Fibroblast of upper back skin (primary cell): ENCODE data around the gene ABITRAM.
A peak's percentile ranks its signal among the peaks of the same experiment; 100 is the strongest.
"Not testable (repeated sequence)": the region's sequence is repeated elsewhere in the genome, so short reads cannot be mapped to it uniquely, and the experiment has no call there.

Experiments used
- DNase-seq: peaks from one replicate; pipeline ENCODE4 v3.0.0-alpha.2; 2013

Gene ABITRAM

GRCh38 chr9:108933231-108933717 is 926 bp upstream of the ABITRAM start:
- peak; percentile 9 for DNase-seq

DNA sequence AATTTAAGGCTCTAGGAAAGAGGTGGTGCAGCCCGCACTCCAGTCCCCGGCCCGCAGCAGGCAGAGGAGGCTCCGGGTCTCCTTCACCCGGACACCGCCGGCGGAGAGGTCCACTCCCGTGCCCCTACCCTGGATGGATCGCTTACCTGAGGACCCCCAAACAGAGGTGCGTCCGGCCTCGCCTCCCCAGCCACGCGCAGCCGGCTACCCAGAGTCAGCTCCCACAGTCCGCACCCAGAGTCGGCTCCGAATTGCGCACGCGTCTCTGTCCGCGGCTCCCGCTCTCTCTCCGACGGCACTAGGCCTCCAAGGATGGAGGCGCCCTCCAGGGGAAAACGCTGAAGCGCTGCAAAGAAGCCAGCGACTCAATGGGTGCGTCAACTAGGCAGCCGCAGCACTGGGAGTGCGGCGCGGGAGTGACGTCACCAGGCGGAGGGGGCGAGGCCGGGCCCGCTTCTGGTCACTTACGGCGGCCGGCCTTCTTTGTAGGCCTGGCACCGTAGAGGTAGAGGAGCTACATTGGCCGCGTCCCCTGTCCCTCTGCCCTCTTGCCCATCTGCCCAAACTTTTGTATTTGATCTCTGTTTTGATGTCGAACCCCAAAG is 380 bp upstream of the ABITRAM start, which contains the start of gene ELP1:
Gene ELP1, minus strand, starts transcription at position 407 of the 605 bp plus-strand sequence. CDS start 2,978 bp downstream, outside the sequence.
- peak; percentile 94 for DNase-seq

GRCh38 chr9:108937561-108938305 is 3.5 kb downstream of the ABITRAM start:
- no peak for DNase-seq

GRCh38 chr9:108939975-108940374 is 5.8 kb downstream of the ABITRAM start:
- DNase-seq, result no peak

DNA sequence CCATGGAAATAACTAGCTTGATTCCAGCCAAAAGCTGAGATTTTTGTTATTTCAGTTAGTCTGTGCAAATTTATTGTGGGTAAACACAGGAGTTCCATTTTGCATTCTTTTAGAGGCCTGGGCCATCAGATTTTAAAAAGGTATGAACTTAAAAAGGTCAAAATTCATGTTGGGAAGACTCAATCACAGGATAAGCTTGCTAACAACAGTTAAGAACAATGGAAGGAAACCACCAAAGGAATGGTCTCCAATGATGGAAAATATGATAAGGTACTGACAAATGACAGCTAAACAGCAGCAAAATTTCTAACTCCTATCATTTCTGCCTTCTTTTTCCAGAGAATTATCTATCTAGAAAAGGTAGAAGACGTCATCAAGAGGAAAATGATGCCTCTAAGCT is 16.0 kb downstream of the ABITRAM start:
- no peak for DNase-seq

GRCh38 chr9:108951578-108951977 is 17.4 kb downstream of the ABITRAM start:
- peak; percentile 22 for DNase-seq

- peak; percentile 49 for DNase-seq
Measured at GRCh38 chr9:108953983-108954574, 19.9 kb downstream of the ABITRAM start.

- no peak for DNase-seq
Measured at GRCh38 chr9:108956022-108956630, 21.9 kb downstream of the ABITRAM start.

DNA sequence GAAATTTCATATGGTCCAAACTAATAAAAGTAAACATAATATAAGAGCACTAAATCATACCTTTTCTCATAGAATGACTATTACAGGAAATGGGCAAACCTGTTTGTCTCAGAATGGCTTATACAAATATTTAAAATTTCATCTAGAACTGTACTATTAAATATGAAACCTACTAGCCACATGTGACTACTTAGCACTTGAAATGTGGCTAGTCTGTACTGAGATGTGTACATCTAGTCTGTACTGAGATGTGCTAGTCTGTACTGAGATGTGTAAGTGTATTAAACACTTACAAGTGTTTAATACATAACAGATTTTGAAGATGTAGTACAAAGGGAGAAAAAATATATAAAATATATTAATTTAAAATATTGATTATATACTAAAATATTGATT is 22.4 kb downstream of the ABITRAM start:
- DNase-seq, result no peak

- DNase-seq, result no peak
Measured at GRCh38 chr9:108960331-108960730, 26.1 kb downstream of the ABITRAM start.

- DNase-seq, result no peak
Measured at GRCh38 chr9:108961151-108961550, 27.0 kb downstream of the ABITRAM start.

GRCh38 chr9:108963459-108964143 is 29.4 kb downstream of the ABITRAM start:
- DNase-seq, result no peak

DNA sequence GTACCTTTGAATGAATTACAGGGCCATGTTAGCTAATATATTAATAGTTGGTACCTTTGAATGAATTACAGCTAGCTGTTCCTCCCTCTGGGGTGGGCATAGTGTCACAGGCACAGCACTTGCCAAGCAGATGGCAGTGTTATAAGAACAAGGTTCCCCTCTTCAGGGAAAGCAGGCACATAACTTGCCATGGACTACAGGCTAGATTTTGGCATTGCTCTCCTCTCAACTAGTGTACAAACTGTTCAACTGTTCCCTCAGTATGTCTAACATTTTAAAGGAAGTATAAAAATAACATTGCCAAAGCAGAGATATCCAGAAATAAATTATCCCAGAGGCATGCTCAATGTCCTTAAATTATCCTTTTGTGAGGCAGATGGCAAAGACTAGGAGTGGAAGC is 33.7 kb downstream of the ABITRAM start:
- DNase-seq, result no peak

- DNase-seq, result not testable (repeated sequence)
Measured at GRCh38 chr9:108971392-108971791, 37.2 kb downstream of the ABITRAM start.

DNA sequence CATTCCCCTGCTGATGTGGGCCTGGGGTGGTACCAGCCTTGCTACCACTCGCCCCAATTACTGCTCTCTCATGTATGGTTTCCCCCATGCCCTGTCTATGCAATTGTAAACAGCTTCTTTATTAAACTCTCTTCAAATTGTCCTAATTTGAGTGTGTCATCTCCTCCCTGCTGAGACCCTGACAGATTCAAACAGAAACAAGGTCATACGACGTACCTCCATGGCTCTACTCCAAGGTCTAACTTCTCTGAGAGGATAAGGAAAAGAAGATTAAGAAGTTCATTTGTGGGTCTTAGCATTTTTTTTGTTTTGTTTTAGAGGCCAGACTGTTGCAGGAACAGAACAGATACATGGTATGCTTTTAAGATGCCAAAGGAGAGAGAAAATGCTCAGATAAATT is 38.0 kb downstream of the ABITRAM start:
- no peak for DNase-seq

GRCh38 chr9:108972626-108973209 is 38.5 kb downstream of the ABITRAM start:
- no peak for DNase-seq

- DNase-seq, result no peak
Measured at GRCh38 chr9:108973895-108974294, 39.7 kb downstream of the ABITRAM start.

DNA sequence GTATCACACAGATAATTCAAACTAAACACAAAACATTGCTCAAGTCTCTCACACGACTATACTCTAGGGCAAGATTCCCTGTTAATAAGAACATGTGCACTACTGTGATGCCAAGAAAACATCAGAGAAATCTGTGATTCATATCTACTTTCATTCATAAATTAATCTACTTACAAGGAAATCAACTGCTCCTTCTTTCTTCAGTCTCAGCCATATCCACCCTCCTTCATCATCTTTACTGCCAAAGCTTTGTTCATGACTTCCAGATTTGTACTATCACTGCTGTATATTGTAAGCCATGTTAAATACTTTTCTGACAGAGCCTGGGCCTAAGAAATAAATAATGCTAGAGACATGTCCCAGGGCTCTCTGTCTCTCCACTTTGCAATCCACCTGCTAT is 44.0 kb downstream of the ABITRAM start:
- DNase-seq, result no peak

- DNase-seq, result no peak
Measured at GRCh38 chr9:108980893-108981292, 46.7 kb downstream of the ABITRAM start.

GRCh38 chr9:108983885-108984284 is 49.7 kb downstream of the ABITRAM start:
- DNase-seq, result no peak
